Small intestine (tissue), 7 donors: ENCODE data around the gene UBE2G1. TPM values are rescaled to one million over a fixed set of nuclear protein-coding genes. Genes with fewer than 3 reads are reported as not detected.
A peak's percentile ranks its signal among the peaks of the same experiment; 100 is the strongest.

Experiments used
- DNase-seq, 2 donors: peaks; one replicate each; pipeline versions ENCODE4 v3.0.0 to v3.0.0-alpha.2; 2013
- FAIRE-seq: peaks from 2 replicates; lab custom pipeline; 2012; peaks lifted over from hg19 to GRCh38; lab: Jason Lieb, UNC
- H3K27ac ChIP-seq, 3 donors: one replicate each; pipeline ENCODE4 v1.5.1; 2013; ENCODE audit warnings: low read length in 2 of 3, mild to moderate bottlenecking in 2 of 3, control low read depth in 1 of 3, inconsistent platforms in 1 of 3, low read depth in 1 of 3, moderate library complexity in 1 of 3
- H3K27me3 ChIP-seq, 3 donors: one replicate each; pipeline ENCODE4 v1.6.1; 2013; ENCODE audit warnings: low read length in 3 of 3, inconsistent platforms in 1 of 3; ENCODE audit not compliant: control insufficient read depth in 3 of 3, insufficient read depth in 3 of 3
- H3K36me3 ChIP-seq, 3 donors: one replicate each; pipeline ENCODE4 v1.6.1; 2013; ENCODE audit warnings: low read length in 3 of 3, inconsistent platforms in 1 of 3, low read depth in 1 of 3, mild to moderate bottlenecking in 1 of 3, moderate library complexity in 1 of 3; ENCODE audit not compliant: control insufficient read depth in 3 of 3, insufficient read depth in 2 of 3
- H3K4me1 ChIP-seq, 3 donors: one replicate each; pipeline ENCODE4 v1.6.1; 2013; ENCODE audit warnings: low read length in 2 of 3, inconsistent platforms in 1 of 3, low read depth in 1 of 3, mild to moderate bottlenecking in 1 of 3, moderate library complexity in 1 of 3; ENCODE audit not compliant: control insufficient read depth in 3 of 3, insufficient read depth in 2 of 3
- H3K4me3 ChIP-seq, 3 donors: one replicate each; pipeline ENCODE4 v1.5.1; 2013; ENCODE audit warnings: low read length in 3 of 3, control low read depth in 1 of 3, inconsistent platforms in 1 of 3, low read depth in 1 of 3, mild to moderate bottlenecking in 1 of 3, moderate library complexity in 1 of 3
- H3K9me3 ChIP-seq, 2 donors: one replicate each; pipeline ENCODE4 v1.6.1; 2013; ENCODE audit warnings: low read depth in 1 of 2, low read length in 1 of 2; ENCODE audit not compliant: control insufficient read depth in 2 of 2, insufficient read depth in 1 of 2
- WGBS, 3 donors: extraction: QIAGEN DNeasy Blood & Tissue Kit; methylation state at CpG; one replicate each; pipeline ENCODE4 v1.1.7; 2013; 5-methylcytosine and 5-hydroxymethylcytosine counted together
- polyA plus RNA-seq, 4 donors: library from polyadenylated mRNA; stranded (reverse) in 3 of 4; unstranded in 1 of 4; fragments of 200-250 nt in 3 of 4; fragments of 120-200 nt in 1 of 4; gene quantifications; one replicate each; pipeline versions ENCODE4 v1.2.1 to v1.2.3, GENCODE V29; 2013
- donor health status: healthy with polysubstance abuse.
- donor health status: control.
- donor health status: control.
- donor health status: Bipolar disorder and iron deficiency.
- donor health status: healthy.

Gene UBE2G1
- polyA plus RNA-seq, 4 donors: 15.7 to 45.0 (median 31.4) TPM

- no peaks in the 10 kb centered on the region for H3K36me3 ChIP-seq
- H3K27me3 ChIP-seq: no peaks in the 10 kb centered on the region
- no peaks in the 10 kb centered on the region for H3K9me3 ChIP-seq
- WGBS, 3 donors: 88 to 90% (median 89%) methylated on average over 5 of the region's 5 CpGs
- FAIRE-seq (no peak), DNase-seq (no peak)
- peaks cover 0 to 4% (median 0%) of the 10 kb centered on the region in 3 donors for H3K4me1 ChIP-seq
- H3K4me3 ChIP-seq: no peak overlapping the region
- H3K27ac ChIP-seq: no peak overlapping the region
Observed at GRCh38 chr17:4405699-4406098, 39.2 kb upstream of the UBE2G1 start.

DNA sequence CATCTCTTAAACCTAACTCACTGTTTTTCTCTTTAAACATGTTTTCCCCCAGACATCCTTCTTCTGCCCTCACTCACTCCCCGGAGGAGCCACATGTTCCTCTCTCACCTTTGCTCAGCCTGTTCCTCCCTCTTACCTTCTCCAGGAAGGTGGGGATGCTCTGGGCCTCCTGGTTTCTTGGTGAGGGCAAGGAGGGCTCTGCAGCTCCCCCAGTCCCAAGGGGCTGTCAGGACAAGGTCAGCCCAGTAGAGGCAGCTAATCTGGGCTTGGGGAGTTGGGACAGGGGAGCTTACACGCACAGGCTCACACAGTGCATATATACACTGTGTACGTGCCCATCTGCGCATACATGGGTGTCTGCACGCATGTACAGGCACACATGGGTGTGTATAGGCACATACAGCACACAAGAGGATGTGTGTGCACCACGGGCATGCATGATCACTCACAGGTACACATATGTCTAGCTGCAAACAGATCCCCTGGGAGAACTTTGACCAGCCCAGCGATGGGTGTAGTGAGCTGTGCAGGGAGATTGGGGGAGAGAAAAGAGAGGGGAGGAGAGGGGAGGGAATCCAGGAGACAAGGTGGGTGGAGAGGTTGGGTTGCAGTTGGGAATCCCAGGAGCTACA, 38.7 kb upstream of the UBE2G1 start:
- Histone ChIP-seq H3K4me1 (peaks cover 0 to 4% (median 0%) of the 10 kb centered on the region in 3 donors), H3K4me3 (no peak overlapping the region), H3K27ac (no peak overlapping the region), H3K27me3 (no peaks in the 10 kb centered on the region), H3K9me3 (no peaks in the 10 kb centered on the region), H3K36me3 (no peaks in the 10 kb centered on the region)
- DNase-seq (peak; percentile 23 to 31), FAIRE-seq (no peak)
- 46 to 68% (median 63%) methylated on average over 7 of the region's 7 CpGs for WGBS, 3 donors

DNA sequence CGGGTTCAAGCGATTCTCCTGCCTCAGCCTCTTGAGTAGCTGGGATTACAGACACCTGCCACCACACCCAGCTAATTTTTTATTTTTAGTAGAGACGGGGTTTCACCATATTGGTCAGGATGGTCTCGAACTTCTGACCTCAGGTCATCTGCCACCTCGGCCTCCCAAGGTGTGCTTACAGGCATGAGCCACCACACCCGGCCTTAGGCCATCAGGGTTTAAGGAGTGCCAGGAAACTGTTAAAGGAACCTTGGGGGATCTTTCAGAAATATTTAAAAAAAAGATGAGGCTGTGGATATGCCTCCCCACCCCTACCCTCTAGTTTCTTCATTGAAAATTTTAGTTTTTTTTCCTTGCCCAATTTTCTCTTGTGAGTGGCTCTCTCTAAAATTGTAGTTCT, 31.4 kb upstream of the UBE2G1 start:
- peaks cover 0 to 2% (median 0%) of the 10 kb centered on the region in 3 donors for H3K4me1 ChIP-seq
- H3K4me3 ChIP-seq: no peak overlapping the region
- DNase-seq: no peak
- no peaks in the 10 kb centered on the region for H3K36me3 ChIP-seq
- H3K27me3 ChIP-seq: no peaks in the 10 kb centered on the region
- WGBS, 3 donors: 79 to 88% (median 84%) methylated on average over 6 of the region's 6 CpGs
- H3K27ac ChIP-seq: no peak overlapping the region
- no peak for FAIRE-seq
- H3K9me3 ChIP-seq: no peaks in the 10 kb centered on the region

- Histone ChIP-seq H3K36me3 (no peaks in the 10 kb centered on the region), H3K27ac (no peak overlapping the region), H3K9me3 (no peaks in the 10 kb centered on the region), H3K4me1 (peaks cover 0 to 2% (median 0%) of the 10 kb centered on the region in 3 donors), H3K27me3 (no peaks in the 10 kb centered on the region), H3K4me3 (no peak overlapping the region)
- DNase-seq (no peak), FAIRE-seq (no peak)
- WGBS, 3 donors: 81 to 86% (median 85%) methylated on average over 3 of the region's 3 CpGs
Observed at GRCh38 chr17:4395111-4395478, 28.6 kb upstream of the UBE2G1 start.

- Histone ChIP-seq H3K27me3 (no peaks in the 10 kb centered on the region), H3K36me3 (no peaks in the 10 kb centered on the region), H3K4me1 (peaks cover 0 to 2% (median 0%) of the 10 kb centered on the region in 3 donors), H3K9me3 (no peaks in the 10 kb centered on the region), H3K27ac (no peak overlapping the region), H3K4me3 (no peak overlapping the region)
- DNase-seq (no peak), FAIRE-seq (no peak)
- WGBS, 3 donors: 91 to 93% (median 92%) methylated on average over 5 of the region's 5 CpGs
Observed at GRCh38 chr17:4394208-4395110, 28.0 kb upstream of the UBE2G1 start.

- Histone ChIP-seq H3K27me3 (no peaks in the 10 kb centered on the region), H3K4me3 (no peak overlapping the region), H3K4me1 (peaks cover 0 to 2% (median 0%) of the 10 kb centered on the region in 3 donors), H3K27ac (peak overlapping the region in 1 of 3 donors; percentile 17), H3K36me3 (no peaks in the 10 kb centered on the region), H3K9me3 (no peaks in the 10 kb centered on the region)
- no peak for FAIRE-seq
- 73 to 85% (median 85%) methylated on average over 7 of the region's 7 CpGs for WGBS, 3 donors
- DNase-seq: no peak
Observed at GRCh38 chr17:4393806-4394205, 27.3 kb upstream of the UBE2G1 start.

DNA sequence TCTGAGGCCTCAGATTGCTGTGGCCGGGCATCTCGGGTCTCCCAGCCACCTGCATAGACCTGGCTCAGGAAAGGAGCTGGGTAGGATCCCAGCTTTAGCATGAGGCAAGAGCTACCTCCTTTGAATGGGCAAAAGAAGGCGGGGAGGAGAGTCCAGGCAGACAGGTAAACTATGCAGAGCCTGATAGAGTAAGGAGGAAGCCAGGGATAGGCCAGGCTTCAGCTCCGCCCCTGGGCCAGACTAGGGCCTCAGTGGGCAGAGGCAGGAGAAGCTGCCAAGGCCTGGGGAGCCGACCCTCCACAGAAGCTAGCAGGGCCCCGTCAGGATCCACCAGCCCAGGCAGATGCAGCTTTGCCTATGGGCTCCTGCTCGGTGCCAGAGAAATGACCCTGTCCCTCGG, 22.6 kb upstream of the UBE2G1 start:
- no peaks in the 10 kb centered on the region for H3K9me3 ChIP-seq
- no peaks in the 10 kb centered on the region for H3K27me3 ChIP-seq
- FAIRE-seq (no peak), DNase-seq (peak in 1 of 2 donors; percentile 30)
- no peak overlapping the region for H3K27ac ChIP-seq
- no peaks in the 10 kb centered on the region for H3K36me3 ChIP-seq
- WGBS, 3 donors: 50 to 70% (median 57%) methylated on average over 8 of the region's 8 CpGs
- no peaks in the 10 kb centered on the region for H3K4me1 ChIP-seq
- no peak overlapping the region for H3K4me3 ChIP-seq

DNA sequence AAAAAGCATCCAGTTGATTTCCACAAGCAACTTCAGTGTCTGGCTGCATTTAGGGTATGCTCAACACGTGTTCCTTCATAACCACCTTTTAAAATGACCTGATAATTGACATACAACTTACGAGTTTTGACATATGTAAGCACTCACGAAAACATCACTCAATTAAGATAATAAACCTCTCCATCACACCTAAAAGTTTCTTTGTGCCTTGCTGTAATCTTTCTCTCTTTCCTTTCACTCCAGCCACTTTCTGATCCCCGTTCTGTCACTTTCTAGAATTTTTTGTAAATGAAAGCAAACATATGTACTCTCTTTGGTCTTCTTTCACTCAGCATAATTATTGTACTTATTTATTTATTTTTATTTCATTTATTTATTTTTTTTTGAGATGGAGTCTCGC, 20.7 kb upstream of the UBE2G1 start:
- no peaks in the 10 kb centered on the region for H3K9me3 ChIP-seq
- 89 to 96% (median 92%) methylated on average over 5 of the region's 5 CpGs for WGBS, 3 donors
- DNase-seq: no peak
- H3K27ac ChIP-seq: no peak overlapping the region
- H3K4me1 ChIP-seq: no peaks in the 10 kb centered on the region
- no peaks in the 10 kb centered on the region for H3K36me3 ChIP-seq
- H3K27me3 ChIP-seq: no peaks in the 10 kb centered on the region
- H3K4me3 ChIP-seq: no peak overlapping the region
- FAIRE-seq: no peak
